Neural cell (in vitro differentiated cells): Measurements from ENCODE around the gene FAS. TPM values are rescaled to one million over a fixed set of nuclear protein-coding genes. Genes with fewer than 3 reads are reported as not detected.

ENCODE experiments used
- H2AFZ ChIP-seq: fragments of 200-600, 300-800 bp; sonication (generic), shearing (Covaris generic); 2 replicates; pipeline ENCODE4 v1.6.0; 2014; ENCODE audit warnings: low read depth, mild to moderate bottlenecking, antibody characterized with exemption, low read length, moderate library complexity
- H3F3A ChIP-seq: fragments of 200-600 bp; shearing (Covaris generic); 2 replicates; pipeline ENCODE4 v1.6.1; 2016; ENCODE audit warnings: mild to moderate bottlenecking, moderate library complexity, mixed read lengths, antibody characterized with exemption, low read length; ENCODE audit not compliant: insufficient read depth, poor library complexity, severe bottlenecking
- H3K27ac ChIP-seq: fragments of 200-600, 300-800 bp; sonication (generic), shearing (Covaris generic); 2 replicates; pipeline ENCODE4 v1.5.1; 2014; ENCODE audit warnings: mild to moderate bottlenecking, low read length, moderate library complexity
- H3K27me3 ChIP-seq: fragments of 300-800, 200-600 bp; sonication (generic), shearing (Covaris generic); 2 replicates; pipeline ENCODE4 v1.6.0; 2014; ENCODE audit warnings: mild to moderate bottlenecking, low read depth, low read length, moderate library complexity; ENCODE audit not compliant: insufficient read depth
- H3K36me3 ChIP-seq: fragments of 300-800, 200-600 bp; sonication (generic), shearing (Covaris generic); 2 replicates; pipeline ENCODE4 v1.5.1; 2014; ENCODE audit warnings: mild to moderate bottlenecking, antibody characterized with exemption, low read length, moderate library complexity; ENCODE audit not compliant: insufficient read depth
- H3K4me2 ChIP-seq: fragments of 300-800, 200-600 bp; sonication (generic), shearing (Covaris generic); 2 replicates; pipeline ENCODE4 v1.6.0; 2014; ENCODE audit warnings: mild to moderate bottlenecking, low read length
- H3K4me3 ChIP-seq: fragments of 300-800, 200-600 bp; sonication (generic), shearing (Covaris generic); 2 replicates; pipeline ENCODE4 v1.5.1; 2014; ENCODE audit warnings: mild to moderate bottlenecking, low read length, moderate library complexity
- H3K79me2 ChIP-seq: fragments of 200-600 bp; shearing (Covaris generic); replicated peaks from 2 replicates; pipeline ENCODE4 v1.6.0; 2014; ENCODE audit warnings: mild to moderate bottlenecking, low read length, moderate library complexity; ENCODE audit not compliant: insufficient read depth
- H3K9ac ChIP-seq: fragments of 300-800, 200-600 bp; sonication (generic), shearing (Covaris generic); 2 replicates; pipeline ENCODE4 v1.6.1; 2016; ENCODE audit warnings: mild to moderate bottlenecking, low read length, mixed read lengths
- H3K9me2 ChIP-seq: fragments of 200-600 bp; shearing (Covaris generic); 2 replicates; pipeline ENCODE4 v1.6.1; 2016; ENCODE audit warnings: mild to moderate bottlenecking, low read length, mixed read lengths; ENCODE audit not compliant: insufficient read depth
- H3K9me3 ChIP-seq: fragments of 200-600, 300-800 bp; sonication (generic), shearing (Covaris generic); 2 replicates; pipeline ENCODE4 v1.6.1; 2016; ENCODE audit warnings: mild to moderate bottlenecking, mixed run types, low read length, moderate library complexity, mixed read lengths
- H4K20me1 ChIP-seq: fragments of 200-600 bp; shearing (Covaris generic); 2 replicates; pipeline ENCODE4 v1.6.1; 2016; ENCODE audit warnings: mild to moderate bottlenecking, mixed run types; ENCODE audit not compliant: insufficient read depth
- EP300 ChIP-seq: fragments of 450-650 bp; conservative IDR thresholded peaks from 2 replicates; pipeline ENCODE4 v1.6.1; 2014; ENCODE audit warnings: antibody characterized with exemption, mild to moderate bottlenecking, moderate library complexity; ENCODE audit not compliant: poor library complexity, severe bottlenecking
- EZH2 ChIP-seq: fragments of 200-600, 300-800 bp; shearing (Covaris generic), sonication (generic); IDR thresholded peaks from 2 replicates; pipeline ENCODE4 v1.6.1; 2014; ENCODE audit warnings: antibody characterized with exemption, low read length, borderline replicate concordance, mild to moderate bottlenecking; ENCODE audit not compliant: insufficient read depth, poor library complexity, severe bottlenecking
- MXI1 ChIP-seq: fragments of 450-650 bp; conservative IDR thresholded peaks from 2 replicates; pipeline ENCODE4 v1.6.1; 2014; ENCODE audit warnings: antibody characterized with exemption, mild to moderate bottlenecking; ENCODE audit not compliant: poor library complexity, severe bottlenecking
- POLR2AphosphoS5 ChIP-seq: IDR thresholded peaks from 2 replicates; pipeline ENCODE4 v1.6.1; 2012
- RAD21 ChIP-seq: fragments of 450-650 bp; conservative IDR thresholded peaks from 2 replicates; pipeline ENCODE4 v1.6.1; 2014; ENCODE audit warnings: antibody characterized with exemption, mild to moderate bottlenecking, moderate library complexity
- REST ChIP-seq: IDR thresholded peaks from 2 replicates; pipeline ENCODE4 v1.6.1; 2012; ENCODE audit warnings: borderline replicate concordance
- SMC3 ChIP-seq: fragments of 450-650 bp; conservative IDR thresholded peaks from 2 replicates; pipeline ENCODE4 v1.6.1; 2014; ENCODE audit warnings: antibody characterized with exemption, mild to moderate bottlenecking, moderate library complexity; ENCODE audit not compliant: poor library complexity
- TAF1 ChIP-seq: IDR thresholded peaks from 2 replicates; pipeline ENCODE4 v1.6.1; 2012; ENCODE audit warnings: low read depth
- polyA plus RNA-seq: library from polyadenylated mRNA; depleted of rRNA; stranded (reverse); fragments of >200 nt; gene quantifications from 2 replicates; pipeline ENCODE4 v1.2.3, GENCODE V29; 2014
- TF ChIP-seq, protein P1 (sequence below): fragments of 450-650 bp; IDR thresholded peaks from 2 replicates; pipeline ENCODE4 v1.5.1; 2014; ENCODE audit warnings: antibody characterized with exemption, mild to moderate bottlenecking, moderate library complexity; ENCODE audit not compliant: poor library complexity, severe bottlenecking

Gene FAS
- polyA plus RNA-seq, 1 donor from 2014 or later: 2.5 TPM

DNA sequence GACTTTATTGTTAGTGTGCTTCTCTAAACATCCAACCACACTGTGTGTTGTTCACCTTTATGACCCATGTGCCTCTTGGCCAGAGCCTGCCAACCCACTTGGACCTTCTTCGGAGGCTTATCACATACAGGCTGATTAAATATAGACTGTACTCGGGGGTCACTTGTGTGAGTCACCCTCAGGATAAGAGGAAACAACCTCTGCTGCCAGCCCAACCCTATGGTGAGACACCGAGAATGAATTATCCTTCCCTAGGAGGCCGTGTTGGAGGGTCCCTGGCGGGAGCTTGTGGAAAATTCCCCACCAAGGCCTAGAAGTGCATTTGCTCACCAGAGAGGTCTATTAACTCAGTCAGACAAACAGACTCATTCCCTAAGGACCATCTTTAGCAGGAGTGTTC is 63.0 kb downstream of the FAS start:
- Histone ChIP-seq H3K4me3 (no peak overlapping the region), H3K9me3 (no peaks in the 10 kb centered on the region), H2AFZ (no peak overlapping the region), H3K9ac (no peak overlapping the region), H3K27me3 (no peaks in the 10 kb centered on the region), H3K9me2 (no peaks in the 10 kb centered on the region), H3K4me2 (no peak overlapping the region), H4K20me1 (no peaks in the 10 kb centered on the region), H3F3A (no peaks in the 10 kb centered on the region), H3K36me3 (no peaks in the 10 kb centered on the region), H3K79me2 (no peaks in the 10 kb centered on the region), H3K27ac (no peak overlapping the region)
- TF ChIP-seq POLR2AphosphoS5 (no peak), EP300 (no peak), RAD21 (no peak), SMC3 (no peak), TAF1 (no peak), REST (no peak), EZH2 (no peak), MXI1 (no peak)
- TF ChIP-seq, protein P1, sequence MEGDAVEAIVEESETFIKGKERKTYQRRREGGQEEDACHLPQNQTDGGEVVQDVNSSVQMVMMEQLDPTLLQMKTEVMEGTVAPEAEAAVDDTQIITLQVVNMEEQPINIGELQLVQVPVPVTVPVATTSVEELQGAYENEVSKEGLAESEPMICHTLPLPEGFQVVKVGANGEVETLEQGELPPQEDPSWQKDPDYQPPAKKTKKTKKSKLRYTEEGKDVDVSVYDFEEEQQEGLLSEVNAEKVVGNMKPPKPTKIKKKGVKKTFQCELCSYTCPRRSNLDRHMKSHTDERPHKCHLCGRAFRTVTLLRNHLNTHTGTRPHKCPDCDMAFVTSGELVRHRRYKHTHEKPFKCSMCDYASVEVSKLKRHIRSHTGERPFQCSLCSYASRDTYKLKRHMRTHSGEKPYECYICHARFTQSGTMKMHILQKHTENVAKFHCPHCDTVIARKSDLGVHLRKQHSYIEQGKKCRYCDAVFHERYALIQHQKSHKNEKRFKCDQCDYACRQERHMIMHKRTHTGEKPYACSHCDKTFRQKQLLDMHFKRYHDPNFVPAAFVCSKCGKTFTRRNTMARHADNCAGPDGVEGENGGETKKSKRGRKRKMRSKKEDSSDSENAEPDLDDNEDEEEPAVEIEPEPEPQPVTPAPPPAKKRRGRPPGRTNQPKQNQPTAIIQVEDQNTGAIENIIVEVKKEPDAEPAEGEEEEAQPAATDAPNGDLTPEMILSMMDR: no peak

- Histone ChIP-seq H3K79me2 (no peaks in the 10 kb centered on the region), H3F3A (no peaks in the 10 kb centered on the region), H3K9me3 (no peaks in the 10 kb centered on the region), H3K36me3 (no peaks in the 10 kb centered on the region), H3K27me3 (no peaks in the 10 kb centered on the region), H3K4me3 (no peak overlapping the region), H3K27ac (no peak overlapping the region), H3K9me2 (no peaks in the 10 kb centered on the region), H3K4me2 (no peak overlapping the region), H3K9ac (no peak overlapping the region), H2AFZ (no peak overlapping the region), H4K20me1 (no peaks in the 10 kb centered on the region)
- TF ChIP-seq REST (no peak), EZH2 (no peak), MXI1 (no peak), EP300 (no peak), POLR2AphosphoS5 (no peak), RAD21 (no peak), TAF1 (no peak), SMC3 (no peak)
- TF ChIP-seq, protein P1: no peak
Measured at GRCh38 chr10:89055159-89055558, 64.6 kb downstream of the FAS start.
